K562 (cell line): Measurements from ENCODE around the gene COPS4. TPM values are rescaled to one million over a fixed set of nuclear protein-coding genes. Genes with fewer than 3 reads are reported as not detected.

Source experiments
- ARNT ChIP-seq, 2 experiments: fragments of 450-650 bp; IDR thresholded peaks; 2 replicates each; pipeline ENCODE4 v1.6.1; 2016; ENCODE audit warnings: mild to moderate bottlenecking in 1 of 2
- C11orf30 ChIP-seq: fragments of 450-650 bp; IDR thresholded peaks from 2 replicates; pipeline ENCODE4 v1.6.1; 2016; ENCODE audit warnings: low read depth, mild to moderate bottlenecking
- CHCHD3 ChIP-seq: fragments of 250-450 bp; sonication (Bioruptor Pico); IDR thresholded peaks from 2 replicates; pipeline ENCODE4 v2.1.2; 2022; ENCODE audit warnings: mild to moderate bottlenecking
- GTF2E2 ChIP-seq: fragments of 200-800 bp; sonication (Bioruptor generic); IDR thresholded peaks from 2 replicates; pipeline ENCODE4 v1.6.1; 2016; ENCODE audit warnings: missing genetic modification characterization, missing compliant biosample characterization
- LCOR ChIP-seq: sonication (generic); formaldehyde crosslinking; IDR thresholded peaks from 2 replicates; pipeline ENCODE4 v1.8.0; 2022; ENCODE audit warnings: mild to moderate bottlenecking, missing genetic modification reagents
- MEF2A ChIP-seq: IDR thresholded peaks from 2 replicates; pipeline ENCODE4 v1.6.1; 2011; ENCODE audit warnings: low read depth, mild to moderate bottlenecking, low read length, moderate library complexity; ENCODE audit not compliant: control insufficient read depth
- MEIS2 ChIP-seq: fragments of 450-650 bp; IDR thresholded peaks from 2 replicates; pipeline ENCODE4 v1.6.1; 2014; ENCODE audit warnings: mild to moderate bottlenecking; ENCODE audit not compliant: partially characterized antibody
- MTA1 ChIP-seq: fragments of 450-650 bp; IDR thresholded peaks from 2 replicates; pipeline ENCODE4 v1.6.1; 2017; ENCODE audit warnings: borderline replicate concordance
- NUFIP1 ChIP-seq: fragments of 450-650 bp; IDR thresholded peaks from 2 replicates; pipeline ENCODE4 v1.6.1; 2018; ENCODE audit not compliant: partially characterized antibody
- PHF20 ChIP-seq: fragments of 450-650 bp; IDR thresholded peaks from 2 replicates; pipeline ENCODE4 v1.6.1; 2018; ENCODE audit not compliant: partially characterized antibody
- POLR2B ChIP-seq: fragments of 450-650 bp; IDR thresholded peaks from 2 replicates; pipeline ENCODE4 v1.6.1; 2018; ENCODE audit warnings: low read depth; ENCODE audit not compliant: partially characterized antibody
- SMAD1 ChIP-seq: fragments of 150-350 bp; IDR thresholded peaks from 2 replicates; pipeline ENCODE4 v1.6.1; 2014; ENCODE audit warnings: low read length, low read depth; ENCODE audit not compliant: partially characterized antibody
- SMARCA5 ChIP-seq: fragments of 450-650 bp; IDR thresholded peaks from 2 replicates; pipeline ENCODE4 v1.6.1; 2016
- SMARCB1 ChIP-seq: IDR thresholded peaks from 2 replicates; pipeline ENCODE4 v1.6.1; 2011; ENCODE audit warnings: improper control_type of control experiment, low read depth; ENCODE audit not compliant: insufficient read length
- SNRNP70 ChIP-seq: fragments of 200-400 bp; formaldehyde crosslinking; optimal IDR thresholded peaks from 2 replicates; pipeline ENCODE3; 2017; ENCODE audit warnings: low read depth, low read length
- TRIM24 ChIP-seq, 2 experiments: fragments of 450-650 bp; IDR thresholded peaks; 2 replicates each; pipeline ENCODE4 v1.6.1; 2016
- XRCC5 ChIP-seq: fragments of 200-400 bp; formaldehyde crosslinking; IDR thresholded peaks from 2 replicates; pipeline ENCODE4 v1.6.1; 2017; ENCODE audit warnings: low read depth, mild to moderate bottlenecking, low read length
- ZNF12 ChIP-seq: sonication (generic); formaldehyde crosslinking; IDR thresholded peaks from 2 replicates; pipeline ENCODE4 v1.4.0; 2020; ENCODE audit warnings: mild to moderate bottlenecking, missing genetic modification reagents
- ZNF143 ChIP-seq: sonication (generic); formaldehyde crosslinking; IDR thresholded peaks from 2 replicates; pipeline ENCODE4 v1.9.0; 2022; ENCODE audit warnings: mild to moderate bottlenecking, missing genetic modification reagents
- ZNF146 ChIP-seq: IDR thresholded peaks from one replicate; pipeline ENCODE4 v1.6.1; 2018; ENCODE audit warnings: missing compliant biosample characterization; ENCODE audit not compliant: unreplicated experiment
- ZNF224 ChIP-seq: sonication (generic); formaldehyde crosslinking; IDR thresholded peaks from 2 replicates; pipeline ENCODE4 v1.8.0; 2022; ENCODE audit warnings: mild to moderate bottlenecking, missing genetic modification reagents
- ZNF263 ChIP-seq: sonication (generic); formaldehyde crosslinking; IDR thresholded peaks from 2 replicates; pipeline ENCODE4 v1.8.0; 2022; ENCODE audit warnings: mild to moderate bottlenecking, missing genetic modification reagents, borderline replicate concordance
- ZNF644 ChIP-seq: fragments of 200-800 bp; sonication (Bioruptor generic); IDR thresholded peaks from 2 replicates; pipeline ENCODE4 v1.6.1; 2016; ENCODE audit warnings: low read depth, missing genetic modification characterization, missing compliant biosample characterization
- ZNF717 ChIP-seq: fragments of 250-450 bp; sonication (Bioruptor Pico); IDR thresholded peaks from 2 replicates; pipeline ENCODE4 v1.5.0; 2021
- ZNF764 ChIP-seq: fragments of 250-450 bp; sonication (Bioruptor Pico); IDR thresholded peaks from 2 replicates; pipeline ENCODE4 v1.4.0; 2020; ENCODE audit warnings: low read depth, mild to moderate bottlenecking, moderate library complexity
- polyA plus RNA-seq, 8 experiments: library from polyadenylated mRNA; depleted of rRNA in 4 of 8; stranded (reverse) in 5 of 8; unstranded in 3 of 8; fragments of >200 nt; fragmentation: Nextera tagmentation in 2 of 8; fragmentation: Illumina TruSeq in 1 of 8; extraction: Ambion mirVana in 2 of 8; extraction: Trizol in 1 of 8; gene quantifications; 2 replicates each; pipeline versions ENCODE4 v1.2.1 to v1.2.3, GENCODE V29; 2011 to 2014; ENCODE audit warnings: inconsistent platforms in 1 of 8, missing spikeins in 1 of 8
- total RNA-seq, 7 experiments: library from RNA; depleted of rRNA in 6 of 7; stranded (reverse); fragments of >200 nt in 6 of 7; fragmentation: Illumina TruSeq in 2 of 7; extraction: Trizol in 2 of 7; gene quantifications; 2 replicates each; pipeline versions ENCODE4 v1.2.1 to v1.2.3, GENCODE V29; 2011 to 2021; ENCODE audit warnings: low replicate concordance in 1 of 7
- TF ChIP-seq, protein P1 (sequence below): fragments of 200-800 bp; sonication (Bioruptor generic); IDR thresholded peaks from 2 replicates; pipeline ENCODE4 v1.6.1; 2017; ENCODE audit warnings: missing genetic modification characterization, missing compliant biosample characterization
- TF ChIP-seq, protein P2 (sequence below): fragments of 250-450 bp; sonication (Bioruptor Pico); IDR thresholded peaks from 2 replicates; pipeline ENCODE4 v1.5.0; 2021

The COPS4 gene
- total and polyA plus RNA-seq, 9 of the 15 experiments (the other 6 are each of a cell fraction or from before 2014, with no cell fraction given) = 44.7 to 180 (median 70.9) TPM

DNA sequence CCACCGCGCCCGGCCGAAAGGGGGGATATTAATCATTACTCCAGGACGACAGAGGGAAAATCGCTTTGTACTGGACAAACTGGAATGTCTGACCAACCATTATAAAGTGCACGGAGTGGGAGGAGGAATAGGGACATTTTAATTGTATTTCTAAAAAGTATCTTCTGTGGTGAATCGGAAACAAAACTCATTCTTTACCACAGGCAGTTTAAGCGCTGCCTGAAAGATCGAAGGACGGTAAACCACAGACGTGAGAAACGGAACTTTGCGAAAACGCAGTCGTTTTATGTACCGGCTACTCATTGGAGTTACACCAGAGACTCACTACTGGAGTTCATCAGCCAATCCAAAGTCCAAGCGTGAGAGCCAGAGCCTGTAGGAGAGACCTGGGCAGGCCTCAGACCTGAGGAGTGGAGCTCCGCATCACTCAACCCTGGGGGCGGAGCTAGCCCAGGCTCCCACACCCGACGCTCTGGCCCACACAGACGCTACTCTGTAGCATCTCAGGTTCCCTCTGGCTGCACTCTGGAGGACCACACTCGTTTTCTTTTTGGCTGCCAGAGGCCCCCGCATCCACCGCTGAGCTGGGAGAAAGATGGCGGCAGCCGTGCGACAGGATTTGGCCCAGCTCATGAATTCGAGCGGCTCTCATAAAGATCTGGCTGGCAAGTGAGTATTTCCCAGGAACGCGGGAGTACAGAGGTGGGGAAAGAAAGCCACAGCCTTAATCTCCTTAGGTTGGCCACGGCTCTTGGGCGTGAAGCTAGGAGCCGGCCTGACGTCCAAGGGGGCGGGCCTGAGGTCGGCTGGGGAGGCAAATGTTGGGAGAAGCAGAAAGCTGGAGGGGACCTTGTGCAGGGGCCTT lies at the start of gene COPS4 (continued):
- peak; percentile 98 for TF ChIP-seq LCOR (CRISPR knock-in tag)
- TF ChIP-seq SMARCA5 = peak; percentile 79; the same call in 1 of the 2 replicates
- TF ChIP-seq MEIS2 = peak; percentile 48
- no peak for TF ChIP-seq ZNF143 (CRISPR knock-in tag)
- TF ChIP-seq MEF2A = no peak
- TF ChIP-seq ZNF224 (CRISPR knock-in tag) = no peak
- peak; percentile 98 for TF ChIP-seq GTF2E2
- no peak for TF ChIP-seq ZNF146 (CRISPR knock-in tag)
- TF ChIP-seq ZNF12 (CRISPR knock-in tag) = 0 out of 2 replicates have a peak, but pooled peaks have one; percentile 9
- TF ChIP-seq TRIM24 (IDR thresholded peaks at IDR 0.05) = peak in 1 of 2 experiments; percentile 98; a peak in 2 of 4 replicates
- TF ChIP-seq MTA1 = peak; percentile 64; the same call in 1 of the 2 replicates
- no peak for TF ChIP-seq CHCHD3
- no peak for TF ChIP-seq ZNF764 (CRISPR knock-in tag)
- no peak for TF ChIP-seq SNRNP70
- TF ChIP-seq ZNF644 (tag) = no peak; the same call in 1 of the 2 replicates
- no peak for TF ChIP-seq SMARCB1
- peak; percentile 74 for TF ChIP-seq POLR2B
- peak; percentile 85 to 88; a peak in 3 of 4 replicates for TF ChIP-seq ARNT (IDR thresholded peaks at IDR 0.05)
- peak; percentile 95 for TF ChIP-seq XRCC5
- TF ChIP-seq NUFIP1 = no peak
- TF ChIP-seq SMAD1 = peak; percentile 83
- 0 out of 2 replicates have a peak, but pooled peaks have one; percentile 41 for TF ChIP-seq ZNF263
- no peak for TF ChIP-seq ZNF717 (CRISPR knock-in tag)
- TF ChIP-seq, protein P1, sequence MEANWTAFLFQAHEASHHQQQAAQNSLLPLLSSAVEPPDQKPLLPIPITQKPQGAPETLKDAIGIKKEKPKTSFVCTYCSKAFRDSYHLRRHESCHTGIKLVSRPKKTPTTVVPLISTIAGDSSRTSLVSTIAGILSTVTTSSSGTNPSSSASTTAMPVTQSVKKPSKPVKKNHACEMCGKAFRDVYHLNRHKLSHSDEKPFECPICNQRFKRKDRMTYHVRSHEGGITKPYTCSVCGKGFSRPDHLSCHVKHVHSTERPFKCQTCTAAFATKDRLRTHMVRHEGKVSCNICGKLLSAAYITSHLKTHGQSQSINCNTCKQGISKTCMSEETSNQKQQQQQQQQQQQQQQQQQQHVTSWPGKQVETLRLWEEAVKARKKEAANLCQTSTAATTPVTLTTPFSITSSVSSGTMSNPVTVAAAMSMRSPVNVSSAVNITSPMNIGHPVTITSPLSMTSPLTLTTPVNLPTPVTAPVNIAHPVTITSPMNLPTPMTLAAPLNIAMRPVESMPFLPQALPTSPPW = peak; percentile 73
- TF ChIP-seq, protein P2, sequence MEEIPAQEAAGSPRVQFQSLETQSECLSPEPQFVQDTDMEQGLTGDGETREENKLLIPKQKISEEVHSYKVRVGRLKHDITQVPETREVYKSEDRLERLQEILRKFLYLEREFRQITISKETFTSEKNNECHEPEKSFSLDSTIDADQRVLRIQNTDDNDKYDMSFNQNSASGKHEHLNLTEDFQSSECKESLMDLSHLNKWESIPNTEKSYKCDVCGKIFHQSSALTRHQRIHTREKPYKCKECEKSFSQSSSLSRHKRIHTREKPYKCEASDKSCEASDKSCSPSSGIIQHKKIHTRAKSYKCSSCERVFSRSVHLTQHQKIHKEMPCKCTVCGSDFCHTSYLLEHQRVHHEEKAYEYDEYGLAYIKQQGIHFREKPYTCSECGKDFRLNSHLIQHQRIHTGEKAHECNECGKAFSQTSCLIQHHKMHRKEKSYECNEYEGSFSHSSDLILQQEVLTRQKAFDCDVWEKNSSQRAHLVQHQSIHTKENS (CRISPR knock-in tag) = no peak
- TF ChIP-seq PHF20 = peak; percentile 63
- TF ChIP-seq C11orf30 = peak; percentile 99
